Measurements from ENCODE around the gene VPS52.

The VPS52 gene

DNA sequence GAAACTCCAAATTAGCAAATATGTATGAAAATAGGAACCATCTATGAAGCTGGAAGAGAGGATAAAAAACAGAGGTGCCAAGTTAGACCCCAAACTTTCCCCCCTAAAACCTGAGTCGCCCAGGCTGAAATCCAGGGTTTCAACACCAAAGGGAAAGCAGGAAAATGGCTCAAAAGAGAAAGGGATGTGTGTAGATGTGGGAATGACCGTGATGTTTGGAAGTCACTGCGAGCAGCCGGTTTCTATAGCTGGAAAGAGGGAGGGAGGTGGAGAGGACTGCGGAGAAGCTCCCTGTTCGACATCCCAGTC lies 58.9 kb downstream of the VPS52 start:
- H3K4me3 ChIP-seq (ENCODE audit: low read depth, low read length), result no peak overlapping the region
- TF ChIP-seq, protein P1, sequence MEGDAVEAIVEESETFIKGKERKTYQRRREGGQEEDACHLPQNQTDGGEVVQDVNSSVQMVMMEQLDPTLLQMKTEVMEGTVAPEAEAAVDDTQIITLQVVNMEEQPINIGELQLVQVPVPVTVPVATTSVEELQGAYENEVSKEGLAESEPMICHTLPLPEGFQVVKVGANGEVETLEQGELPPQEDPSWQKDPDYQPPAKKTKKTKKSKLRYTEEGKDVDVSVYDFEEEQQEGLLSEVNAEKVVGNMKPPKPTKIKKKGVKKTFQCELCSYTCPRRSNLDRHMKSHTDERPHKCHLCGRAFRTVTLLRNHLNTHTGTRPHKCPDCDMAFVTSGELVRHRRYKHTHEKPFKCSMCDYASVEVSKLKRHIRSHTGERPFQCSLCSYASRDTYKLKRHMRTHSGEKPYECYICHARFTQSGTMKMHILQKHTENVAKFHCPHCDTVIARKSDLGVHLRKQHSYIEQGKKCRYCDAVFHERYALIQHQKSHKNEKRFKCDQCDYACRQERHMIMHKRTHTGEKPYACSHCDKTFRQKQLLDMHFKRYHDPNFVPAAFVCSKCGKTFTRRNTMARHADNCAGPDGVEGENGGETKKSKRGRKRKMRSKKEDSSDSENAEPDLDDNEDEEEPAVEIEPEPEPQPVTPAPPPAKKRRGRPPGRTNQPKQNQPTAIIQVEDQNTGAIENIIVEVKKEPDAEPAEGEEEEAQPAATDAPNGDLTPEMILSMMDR (IDR thresholded peaks at IDR 0.05; ENCODE audit: control insufficient read depth, extremely low read depth, insufficient read depth), result no peak

DNA sequence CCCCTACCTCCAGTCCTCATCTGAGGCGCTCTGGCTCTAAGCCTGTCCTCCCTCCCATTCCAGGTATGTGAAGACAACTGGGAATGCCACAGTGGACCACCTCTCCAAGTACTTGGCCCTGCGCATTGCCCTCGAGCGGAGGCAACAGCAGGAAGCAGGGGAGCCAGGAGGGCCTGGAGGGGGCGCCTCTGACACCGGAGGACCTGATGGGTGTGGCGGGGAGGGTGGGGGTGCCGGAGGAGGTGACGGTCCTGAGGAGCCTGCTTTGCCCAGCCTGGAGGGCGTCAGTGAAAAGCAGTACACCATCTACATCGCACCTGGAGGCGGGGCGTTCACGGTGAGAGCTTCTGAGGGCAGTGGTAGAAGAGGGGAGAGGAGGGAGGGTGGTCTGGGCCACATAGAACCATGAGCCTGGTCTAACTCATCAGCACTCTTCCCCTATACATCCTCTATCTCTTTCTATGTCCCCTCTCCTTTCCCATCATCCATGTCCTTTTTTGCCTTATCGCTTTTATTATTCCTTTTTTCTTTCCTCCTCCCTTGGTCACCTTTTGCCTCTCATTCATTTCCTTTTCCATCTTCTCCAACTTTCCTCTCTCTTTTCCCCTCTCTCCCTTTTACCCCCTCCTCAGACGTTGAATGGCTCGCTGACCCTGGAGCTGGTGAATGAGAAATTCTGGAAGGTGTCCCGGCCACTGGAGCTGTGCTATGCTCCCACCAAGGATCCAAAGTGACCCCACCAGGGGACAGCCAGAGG lies 59.8 kb downstream of the VPS52 start:
- DNase-seq (ENCODE audit: low read depth), result no peak
- TF ChIP-seq, protein P1 (IDR thresholded peaks at IDR 0.05; ENCODE audit: control insufficient read depth, extremely low read depth, insufficient read depth), result no peak

More for the DNA sequence above, 58.9 kb downstream of the VPS52 start:
- DNase-seq (ENCODE audit: low read depth), result no peak

DNA sequence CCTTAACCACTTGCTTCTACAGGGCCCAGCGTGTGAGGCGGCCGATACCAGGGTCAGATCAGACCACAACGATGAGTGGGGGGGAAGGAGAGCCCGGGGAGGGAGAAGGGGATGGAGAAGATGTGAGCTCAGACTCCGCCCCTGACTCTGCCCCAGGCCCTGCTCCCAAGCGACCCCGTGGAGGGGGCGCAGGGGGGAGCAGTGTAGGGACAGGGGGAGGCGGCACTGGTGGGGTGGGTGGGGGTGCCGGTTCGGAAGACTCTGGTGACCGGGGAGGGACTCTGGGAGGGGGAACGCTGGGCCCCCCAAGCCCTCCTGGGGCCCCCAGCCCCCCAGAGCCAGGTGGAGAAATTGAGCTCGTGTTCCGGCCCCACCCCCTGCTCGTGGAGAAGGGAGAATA lies 60.5 kb downstream of the VPS52 start:
- TF ChIP-seq, protein P1 (IDR thresholded peaks at IDR 0.05; ENCODE audit: control insufficient read depth, extremely low read depth, insufficient read depth), result no peak

More for the DNA sequence above, 59.8 kb downstream of the VPS52 start:
- no peak overlapping the region for H3K4me3 ChIP-seq (ENCODE audit: low read depth, low read length)

DNA sequence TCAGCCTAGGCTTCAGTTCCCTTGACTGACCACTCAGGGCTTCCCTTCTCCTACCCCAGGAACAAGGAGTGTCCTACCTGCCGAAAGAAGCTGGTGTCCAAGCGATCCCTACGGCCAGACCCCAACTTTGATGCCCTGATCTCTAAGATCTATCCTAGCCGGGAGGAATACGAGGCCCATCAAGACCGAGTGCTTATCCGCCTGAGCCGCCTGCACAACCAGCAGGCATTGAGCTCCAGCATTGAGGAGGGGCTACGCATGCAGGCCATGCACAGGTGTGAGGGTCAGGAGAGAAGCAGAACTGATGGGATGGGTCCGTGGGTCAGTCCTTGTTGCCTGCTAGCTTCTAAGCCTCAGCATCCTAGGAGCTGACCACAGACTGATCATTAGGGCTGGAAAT lies 61.8 kb downstream of the VPS52 start:
- no peak for DNase-seq (ENCODE audit: low read depth)
- no peak overlapping the region for H3K4me3 ChIP-seq (ENCODE audit: low read depth, low read length)
- TF ChIP-seq, protein P1 (IDR thresholded peaks at IDR 0.05; ENCODE audit: control insufficient read depth, extremely low read depth, insufficient read depth), result no peak

More for the DNA sequence above, 60.5 kb downstream of the VPS52 start:
- H3K4me3 ChIP-seq (ENCODE audit: low read depth, low read length), result no peak overlapping the region
- no peak for DNase-seq (ENCODE audit: low read depth)

DNA sequence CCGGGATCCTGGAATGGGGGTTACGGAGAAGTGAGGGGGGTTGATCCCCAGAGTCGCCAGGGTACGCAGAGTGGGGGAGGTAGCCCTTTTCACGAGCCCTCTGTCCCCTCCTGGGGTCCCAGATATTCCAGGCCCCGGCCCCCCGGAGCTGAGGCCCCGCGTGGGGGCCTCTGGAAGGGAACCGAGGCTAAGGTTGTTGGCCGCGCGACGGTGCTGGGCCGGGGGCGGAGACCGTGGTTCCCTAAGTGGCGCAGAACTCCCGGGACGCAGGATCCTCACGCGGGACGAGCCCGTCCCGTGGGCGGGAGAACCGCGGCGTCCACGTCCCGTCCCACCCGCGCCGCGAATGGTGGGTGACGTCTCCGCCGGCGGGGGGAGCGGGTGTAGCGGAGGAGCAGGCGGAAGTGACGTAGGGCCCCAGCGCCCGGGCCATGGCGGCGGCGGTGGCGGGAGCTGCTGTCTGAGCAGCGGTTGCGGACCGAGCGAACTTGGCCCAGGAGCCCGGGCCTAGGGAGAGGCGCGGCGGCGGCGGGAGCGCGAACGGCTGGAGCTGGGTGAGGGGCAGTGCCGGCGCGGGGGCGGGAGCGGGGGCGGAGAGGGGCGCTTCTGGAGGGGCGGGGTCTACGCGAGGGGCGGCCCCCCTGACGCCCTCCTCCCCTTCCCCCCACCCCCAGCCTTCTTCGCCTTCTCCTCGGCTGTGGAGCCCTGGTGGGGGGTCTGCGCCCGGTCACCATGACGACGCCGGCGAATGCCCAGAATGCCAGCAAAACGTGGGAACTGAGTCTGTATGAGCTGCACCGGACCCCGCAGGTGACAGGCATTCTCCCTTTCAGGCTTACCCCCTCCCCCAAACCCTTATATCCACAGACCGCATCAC lies 63.3 kb downstream of the VPS52 start, which contains the start of gene RING1:
RING1 (plus strand) TSS at position 410 of the 877 bp plus-strand sequence; CDS start at position 733, 323 bp downstream.
- peak within 1 kb of the TSS; percentile 78 for H3K4me3 ChIP-seq (ENCODE audit: low read depth, low read length)
- TF ChIP-seq, protein P1 (IDR thresholded peaks at IDR 0.05; ENCODE audit: control insufficient read depth, extremely low read depth, insufficient read depth), result no peak
- no peak for DNase-seq (ENCODE audit: low read depth)

DNA sequence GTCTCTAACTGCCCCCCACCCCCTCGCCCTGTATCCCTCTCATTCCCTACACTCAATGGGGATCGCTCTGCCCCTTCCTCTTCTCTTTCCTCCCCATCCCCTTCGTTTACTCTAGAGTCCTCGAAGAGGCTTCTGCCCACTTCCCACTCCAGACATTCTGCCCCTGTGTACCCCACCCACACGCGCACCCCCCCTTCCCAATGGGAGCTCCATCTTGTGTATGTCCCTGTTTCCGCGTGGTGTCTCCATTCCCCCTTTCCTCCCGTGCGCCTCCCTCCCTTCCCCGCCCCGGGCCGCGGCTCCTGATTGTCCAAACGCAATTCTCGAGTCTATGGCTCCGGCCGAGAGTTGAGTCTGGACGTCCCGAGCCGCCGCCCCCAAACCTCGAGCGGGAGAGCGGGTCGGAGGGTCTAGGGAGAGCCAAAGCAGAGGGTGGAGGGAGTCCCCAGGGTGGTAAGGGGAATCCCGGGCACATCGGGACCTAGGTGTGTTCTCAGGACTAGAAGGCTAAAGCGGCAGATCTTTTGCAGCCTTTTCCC lies 64.1 kb downstream of the VPS52 start:
- no peak for DNase-seq (ENCODE audit: low read depth)
- H3K4me3 ChIP-seq (ENCODE audit: low read depth, low read length), result peak overlapping the region; percentile 78
- TF ChIP-seq, protein P1 (IDR thresholded peaks at IDR 0.05; ENCODE audit: control insufficient read depth, extremely low read depth, insufficient read depth), result no peak
